ENCODE results near the gene FA2H. TPM values are rescaled to one million over a fixed set of nuclear protein-coding genes. Genes with fewer than 3 reads are reported as not detected.

Gene FA2H
- total RNA-seq, 1 donor from 2014 or later, result not detected

DNA sequence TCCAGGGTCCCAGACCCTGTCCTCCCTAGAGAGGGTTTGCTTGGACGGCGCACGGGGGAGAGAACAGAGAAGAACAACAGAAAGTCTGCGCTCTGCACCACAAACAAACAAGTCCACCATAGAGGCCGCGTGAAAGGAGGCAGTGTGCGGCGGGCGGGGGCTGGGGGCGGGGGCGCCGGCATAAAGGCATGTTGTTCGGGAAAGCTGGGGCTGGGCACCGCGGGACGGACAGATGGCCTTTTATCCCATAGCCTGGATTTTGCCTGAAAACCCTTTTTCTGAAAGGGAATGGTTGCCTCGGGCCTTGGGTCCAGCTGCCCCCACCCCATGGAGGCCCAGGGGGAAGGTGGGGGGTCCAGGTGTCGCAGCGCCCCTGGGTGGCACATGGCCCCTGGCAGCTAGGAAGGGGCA is 26.0 kb downstream of the FA2H start:
- no peaks in the 10 kb centered on the region for H3K9me3 Mint-ChIP-seq
- peaks cover 7% of the 10 kb centered on the region for H3K27me3 Mint-ChIP-seq (ENCODE audit: low read depth)
- no peak overlapping the region for H3K27ac Mint-ChIP-seq (ENCODE audit: unreplicated experiment)
- H3K4me1 Mint-ChIP-seq, result peaks cover 21% of the 10 kb centered on the region
- peak; percentile 20 for DNase-seq (ENCODE audit: low read depth, low spot score)
- no peak overlapping the region for H3K4me3 Mint-ChIP-seq
- TF ChIP-seq, protein P1, sequence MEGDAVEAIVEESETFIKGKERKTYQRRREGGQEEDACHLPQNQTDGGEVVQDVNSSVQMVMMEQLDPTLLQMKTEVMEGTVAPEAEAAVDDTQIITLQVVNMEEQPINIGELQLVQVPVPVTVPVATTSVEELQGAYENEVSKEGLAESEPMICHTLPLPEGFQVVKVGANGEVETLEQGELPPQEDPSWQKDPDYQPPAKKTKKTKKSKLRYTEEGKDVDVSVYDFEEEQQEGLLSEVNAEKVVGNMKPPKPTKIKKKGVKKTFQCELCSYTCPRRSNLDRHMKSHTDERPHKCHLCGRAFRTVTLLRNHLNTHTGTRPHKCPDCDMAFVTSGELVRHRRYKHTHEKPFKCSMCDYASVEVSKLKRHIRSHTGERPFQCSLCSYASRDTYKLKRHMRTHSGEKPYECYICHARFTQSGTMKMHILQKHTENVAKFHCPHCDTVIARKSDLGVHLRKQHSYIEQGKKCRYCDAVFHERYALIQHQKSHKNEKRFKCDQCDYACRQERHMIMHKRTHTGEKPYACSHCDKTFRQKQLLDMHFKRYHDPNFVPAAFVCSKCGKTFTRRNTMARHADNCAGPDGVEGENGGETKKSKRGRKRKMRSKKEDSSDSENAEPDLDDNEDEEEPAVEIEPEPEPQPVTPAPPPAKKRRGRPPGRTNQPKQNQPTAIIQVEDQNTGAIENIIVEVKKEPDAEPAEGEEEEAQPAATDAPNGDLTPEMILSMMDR (conservative IDR thresholded peaks at IDR 0.05), result no peak
- H3K36me3 Mint-ChIP-seq (ENCODE audit: low read depth), result no peaks in the 10 kb centered on the region

DNA sequence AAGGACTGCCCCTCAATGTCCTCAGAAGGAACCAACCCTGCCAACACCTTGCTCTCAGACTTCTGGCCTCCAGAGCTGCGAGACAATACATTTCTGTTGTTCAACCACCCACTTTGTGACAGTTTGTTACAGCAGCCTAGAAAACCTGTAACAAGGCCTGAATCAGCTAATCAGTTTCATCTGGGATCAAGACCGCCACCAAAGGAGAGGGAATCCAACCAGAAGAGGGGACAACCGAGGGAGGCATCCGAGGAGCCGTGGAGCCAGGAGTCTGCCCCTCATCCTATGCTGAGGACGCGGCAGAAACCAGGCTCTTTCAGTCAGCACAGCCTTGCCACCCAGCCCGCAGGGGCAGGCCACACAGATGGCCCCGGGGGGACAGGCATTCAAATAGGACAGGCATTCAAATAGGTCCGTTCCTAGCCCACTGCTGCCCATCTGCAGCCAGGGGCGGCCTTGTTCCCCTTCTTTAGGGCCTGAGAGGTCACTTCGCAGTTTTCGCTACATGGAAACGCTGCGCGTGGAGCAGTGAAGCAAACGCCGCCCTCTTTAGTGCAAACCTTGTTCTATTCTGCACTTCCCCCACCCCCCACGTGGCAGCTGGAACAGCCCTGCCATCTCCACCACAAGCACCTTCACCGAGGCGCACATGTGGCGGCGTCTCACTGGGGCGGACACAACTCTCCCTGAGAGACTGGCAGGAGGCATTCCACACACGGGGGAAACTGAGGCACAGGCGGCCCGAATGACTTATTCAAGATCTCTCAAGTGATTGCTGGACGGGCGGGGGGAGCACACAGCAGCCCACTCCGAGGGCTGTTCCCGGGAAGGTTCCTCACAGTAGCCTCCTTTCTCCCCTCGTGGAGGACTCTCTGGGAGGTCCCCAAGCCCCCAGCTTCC is 26.7 kb downstream of the FA2H start:
- Mint-ChIP-seq H3K9me3 (no peaks in the 10 kb centered on the region), H3K27ac (ENCODE audit: unreplicated experiment) (peak overlapping the region; percentile 27), H3K4me1 (peaks cover 24% of the 10 kb centered on the region), H3K36me3 (ENCODE audit: low read depth) (no peaks in the 10 kb centered on the region), H3K4me3 (no peak overlapping the region), H3K27me3 (ENCODE audit: low read depth) (peaks cover 7% of the 10 kb centered on the region)
- TF ChIP-seq, protein P1 (conservative IDR thresholded peaks at IDR 0.05), result no peak
- DNase-seq (ENCODE audit: low read depth, low spot score), result no peak

DNA sequence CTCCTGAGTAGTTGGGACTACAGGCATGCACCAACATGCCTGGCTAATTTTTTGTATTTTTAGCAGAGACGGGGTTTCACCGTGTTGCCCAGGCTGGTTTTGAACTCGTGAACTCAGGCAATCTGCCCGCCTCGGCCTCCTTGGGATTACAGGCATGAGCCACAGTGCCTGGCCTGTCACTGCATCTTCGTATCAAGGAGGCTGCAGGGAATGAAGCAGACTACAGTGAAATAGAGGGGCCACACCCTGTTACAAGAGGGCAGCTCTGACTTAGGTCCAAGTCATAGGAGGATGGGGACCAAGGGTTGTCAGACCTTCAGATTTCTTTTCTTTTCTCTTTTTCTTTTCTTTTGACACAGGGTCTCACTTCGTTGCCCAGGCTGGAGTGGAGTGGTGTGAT is 28.7 kb downstream of the FA2H start:
- Mint-ChIP-seq H3K4me3 (no peak overlapping the region), H3K4me1 (peaks cover 29% of the 10 kb centered on the region), H3K9me3 (no peaks in the 10 kb centered on the region), H3K27ac (ENCODE audit: unreplicated experiment) (no peak overlapping the region), H3K27me3 (ENCODE audit: low read depth) (no peaks in the 10 kb centered on the region), H3K36me3 (ENCODE audit: low read depth) (no peaks in the 10 kb centered on the region)
- TF ChIP-seq, protein P1 (conservative IDR thresholded peaks at IDR 0.05), result no peak
- DNase-seq (ENCODE audit: low read depth, low spot score), result no peak

DNA sequence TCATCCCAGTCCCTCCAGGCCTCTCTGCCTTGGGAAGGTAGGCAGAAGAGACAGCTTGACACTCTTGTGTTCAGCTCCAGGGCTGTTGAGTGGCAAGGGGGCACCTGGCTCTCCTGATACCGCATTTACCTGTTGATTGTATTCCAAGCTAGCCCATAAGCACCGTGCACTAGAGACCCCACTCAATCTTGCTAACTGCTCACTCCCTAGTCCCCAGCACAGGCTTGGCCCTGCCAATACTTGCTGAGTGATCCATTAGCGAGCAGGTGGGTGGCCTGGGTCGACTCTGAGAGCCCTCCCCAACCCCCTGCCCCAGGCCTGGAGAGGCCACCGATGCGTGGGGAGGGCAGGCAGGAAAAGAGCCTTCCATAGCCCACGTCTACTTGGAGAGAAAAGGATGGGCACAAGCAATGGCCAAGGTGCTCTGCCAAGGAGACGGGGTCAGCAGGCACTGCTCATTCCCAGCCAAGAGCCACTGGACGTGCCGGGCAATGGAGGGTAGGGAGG is 29.5 kb downstream of the FA2H start:
- H3K4me3 Mint-ChIP-seq, result no peak overlapping the region
- TF ChIP-seq, protein P1 (conservative IDR thresholded peaks at IDR 0.05), result no peak
- H3K4me1 Mint-ChIP-seq, result peaks cover 24% of the 10 kb centered on the region
- no peaks in the 10 kb centered on the region for H3K27me3 Mint-ChIP-seq (ENCODE audit: low read depth)
- no peaks in the 10 kb centered on the region for H3K36me3 Mint-ChIP-seq (ENCODE audit: low read depth)
- no peaks in the 10 kb centered on the region for H3K9me3 Mint-ChIP-seq
- no peak overlapping the region for H3K27ac Mint-ChIP-seq (ENCODE audit: unreplicated experiment)
- DNase-seq (ENCODE audit: low read depth, low spot score), result no peak

DNA sequence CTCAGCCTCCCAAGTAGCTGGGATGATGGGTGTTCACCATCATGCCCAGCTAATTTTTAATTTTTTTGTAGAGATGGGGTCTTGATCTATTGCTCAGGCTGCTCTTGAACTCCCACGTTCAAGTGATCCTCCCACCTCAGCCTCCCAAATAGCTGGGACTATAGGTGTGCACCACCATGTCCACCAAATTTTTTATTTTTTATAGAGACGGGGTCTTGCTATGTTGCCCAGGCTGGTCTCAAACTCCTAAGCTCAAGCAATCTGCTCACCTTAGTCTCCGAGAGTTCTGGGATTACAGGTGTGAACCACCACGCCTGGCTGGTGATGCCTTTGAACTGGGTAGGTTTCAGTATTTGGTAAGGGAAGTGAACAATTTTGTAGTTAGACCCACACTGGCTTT is 30.1 kb downstream of the FA2H start:
- Mint-ChIP-seq H3K9me3 (no peaks in the 10 kb centered on the region), H3K4me1 (peaks cover 21% of the 10 kb centered on the region), H3K4me3 (no peak overlapping the region), H3K27ac (ENCODE audit: unreplicated experiment) (no peak overlapping the region), H3K36me3 (ENCODE audit: low read depth) (no peaks in the 10 kb centered on the region), H3K27me3 (ENCODE audit: low read depth) (no peaks in the 10 kb centered on the region)
- DNase-seq (ENCODE audit: low read depth, low spot score), result no peak
- TF ChIP-seq, protein P1 (conservative IDR thresholded peaks at IDR 0.05), result no peak
